GM18870 (cell line): ENCODE data around the gene CA9.

Experiments
- ATAC-seq: cut with Tn5 transposase; IDR thresholded peaks from one replicate; pipeline ENCODE4 v1.9.1; 2021; ENCODE audit warnings: moderate library complexity; ENCODE audit not compliant: unreplicated experiment

Gene CA9

DNA sequence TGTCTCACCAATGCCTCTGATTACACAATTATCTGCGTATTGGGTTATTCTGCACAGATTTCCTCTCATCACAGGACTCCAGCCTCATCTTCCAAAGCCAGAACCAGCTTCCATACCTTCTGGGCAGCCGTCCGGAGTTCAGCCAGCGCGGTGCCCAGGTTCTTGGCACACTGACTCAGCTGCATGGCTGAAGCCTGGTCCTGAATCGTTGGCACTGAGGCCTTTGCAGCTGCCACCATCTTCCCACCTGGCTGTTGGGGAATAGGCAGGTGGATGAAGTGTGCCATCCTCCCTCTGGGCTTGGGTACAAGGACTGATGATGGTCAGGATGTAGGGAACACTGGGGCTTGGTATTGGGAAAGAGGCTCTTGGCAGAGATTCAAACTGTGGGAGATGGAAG is 40.4 kb downstream of the CA9 start:
- no peak for ATAC-seq

- no peak for ATAC-seq
Observed at GRCh38 chr9:35714579-35715252, 41.0 kb downstream of the CA9 start.

- no peak for ATAC-seq
Observed at GRCh38 chr9:35716230-35716629, 42.5 kb downstream of the CA9 start.

DNA sequence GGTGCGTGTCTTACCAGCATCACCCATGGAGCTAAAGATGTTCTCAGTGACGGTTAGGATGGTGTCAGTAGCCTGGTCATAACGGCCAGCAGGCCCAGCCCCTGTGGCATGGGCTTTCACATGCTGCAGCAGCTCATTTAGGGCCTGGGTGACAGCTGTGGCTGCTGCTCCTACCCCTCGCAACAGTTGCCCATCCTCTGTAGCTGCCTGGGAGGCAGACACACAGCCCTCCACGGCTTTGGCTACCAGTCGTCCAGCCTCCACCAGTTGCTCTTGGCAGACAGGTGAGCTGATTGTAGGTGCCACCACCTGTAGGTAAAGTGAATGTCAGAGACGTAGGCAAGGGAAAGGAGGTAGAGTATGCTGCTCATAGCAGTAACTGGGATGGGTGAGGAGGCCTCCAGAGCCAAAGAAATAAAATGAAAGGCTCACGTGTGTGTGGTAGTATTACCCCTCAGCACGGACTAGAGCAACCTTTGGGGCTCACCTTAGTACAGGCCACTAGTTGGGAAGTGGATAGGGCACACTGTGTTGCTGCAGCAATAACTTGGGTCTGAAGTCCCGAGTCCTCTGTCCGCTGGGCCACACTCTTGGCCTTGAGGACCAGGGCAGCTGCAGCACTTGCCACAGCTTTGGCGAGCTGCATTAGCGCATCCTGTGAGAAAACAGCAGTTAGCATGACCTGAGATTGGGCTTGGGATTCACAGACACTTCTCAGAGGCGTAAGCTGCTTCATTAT is 43.6 kb downstream of the CA9 start:
- ATAC-seq: no peak

DNA sequence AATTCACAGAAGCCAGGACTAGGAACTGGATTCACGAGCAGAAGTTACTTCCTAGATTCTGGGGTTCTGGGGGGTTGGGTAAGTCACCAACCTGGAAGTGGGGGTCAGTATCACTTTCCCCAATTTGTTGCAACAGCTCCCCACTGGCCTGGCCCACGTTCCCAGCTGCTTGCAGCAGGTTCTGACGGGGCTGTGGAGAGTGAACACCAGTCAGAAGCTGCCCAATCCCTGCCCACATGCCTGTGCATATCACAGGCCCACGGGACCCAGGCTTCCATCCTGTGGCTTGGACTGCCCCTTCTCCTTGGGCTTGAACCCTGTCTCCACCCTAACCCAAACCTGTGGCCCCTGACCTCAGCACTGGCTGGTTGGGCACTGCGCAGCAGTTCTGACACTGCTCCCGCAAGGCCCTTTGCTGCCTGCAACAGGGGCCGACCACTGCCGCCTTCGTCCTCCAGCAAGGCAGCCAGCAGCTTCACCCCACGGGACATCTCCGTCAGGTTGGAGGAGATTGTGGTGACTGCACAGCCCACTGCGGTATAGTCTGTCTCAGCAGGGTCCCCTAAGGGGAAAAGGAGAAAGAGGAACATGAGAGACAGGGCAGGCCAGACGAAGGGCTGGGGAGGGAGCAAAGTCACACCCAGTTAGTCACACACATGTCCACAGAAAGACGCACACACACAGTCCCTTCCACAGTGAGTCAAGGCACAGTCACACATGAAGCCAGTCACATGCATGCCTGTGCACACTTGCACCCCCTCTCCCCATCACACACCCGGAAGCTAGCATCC is 45.2 kb downstream of the CA9 start:
- no peak for ATAC-seq

DNA sequence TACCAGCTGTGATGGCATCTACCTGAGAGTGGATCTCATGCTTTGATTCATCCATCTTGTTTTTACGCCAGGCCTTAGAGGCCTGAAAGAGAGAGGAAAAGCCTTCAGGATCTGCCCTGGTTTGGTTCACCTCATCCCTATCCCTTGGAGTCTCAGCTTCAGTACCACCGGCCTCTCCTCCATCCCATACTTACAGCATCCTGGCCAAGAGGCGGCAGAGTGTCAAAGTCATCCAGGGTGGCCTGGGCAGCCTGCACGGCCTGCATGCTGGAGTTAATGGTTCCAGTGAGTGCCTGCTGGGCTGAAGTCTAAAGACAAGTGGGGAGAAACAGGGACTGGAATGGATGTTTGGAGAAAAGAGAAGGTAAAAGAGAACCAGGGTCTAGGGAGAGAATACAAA is 45.8 kb downstream of the CA9 start:
- ATAC-seq: no peak

- no peak for ATAC-seq
Observed at GRCh38 chr9:35723426-35723825, 49.7 kb downstream of the CA9 start.

DNA sequence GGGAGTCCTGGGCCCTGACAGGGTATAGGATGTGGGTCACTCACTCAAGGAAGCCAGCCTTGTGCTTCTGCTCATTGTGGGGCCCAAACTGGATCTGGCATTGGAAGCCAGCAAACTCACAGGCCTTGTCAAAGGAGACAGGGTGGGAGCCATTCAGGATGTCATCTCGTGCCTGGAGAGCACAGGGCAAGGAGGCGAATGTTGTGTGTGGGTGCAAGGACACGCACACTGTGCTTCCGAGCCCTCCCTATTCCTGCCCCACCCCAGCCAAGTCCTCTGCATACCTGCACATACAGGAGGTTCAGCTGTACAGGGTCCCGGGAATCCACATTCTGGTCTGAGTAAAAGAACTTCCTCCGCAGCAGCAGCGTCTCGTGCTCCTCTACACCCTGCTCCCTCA is 50.2 kb downstream of the CA9 start:
- ATAC-seq: no peak

- no peak for ATAC-seq
Observed at GRCh38 chr9:35725362-35725761, 51.6 kb downstream of the CA9 start.

- ATAC-seq: no peak
Observed at GRCh38 chr9:35726931-35727330, 53.2 kb downstream of the CA9 start.

GRCh38 chr9:35727676-35728040 is 53.9 kb downstream of the CA9 start:
- ATAC-seq: no peak

DNA sequence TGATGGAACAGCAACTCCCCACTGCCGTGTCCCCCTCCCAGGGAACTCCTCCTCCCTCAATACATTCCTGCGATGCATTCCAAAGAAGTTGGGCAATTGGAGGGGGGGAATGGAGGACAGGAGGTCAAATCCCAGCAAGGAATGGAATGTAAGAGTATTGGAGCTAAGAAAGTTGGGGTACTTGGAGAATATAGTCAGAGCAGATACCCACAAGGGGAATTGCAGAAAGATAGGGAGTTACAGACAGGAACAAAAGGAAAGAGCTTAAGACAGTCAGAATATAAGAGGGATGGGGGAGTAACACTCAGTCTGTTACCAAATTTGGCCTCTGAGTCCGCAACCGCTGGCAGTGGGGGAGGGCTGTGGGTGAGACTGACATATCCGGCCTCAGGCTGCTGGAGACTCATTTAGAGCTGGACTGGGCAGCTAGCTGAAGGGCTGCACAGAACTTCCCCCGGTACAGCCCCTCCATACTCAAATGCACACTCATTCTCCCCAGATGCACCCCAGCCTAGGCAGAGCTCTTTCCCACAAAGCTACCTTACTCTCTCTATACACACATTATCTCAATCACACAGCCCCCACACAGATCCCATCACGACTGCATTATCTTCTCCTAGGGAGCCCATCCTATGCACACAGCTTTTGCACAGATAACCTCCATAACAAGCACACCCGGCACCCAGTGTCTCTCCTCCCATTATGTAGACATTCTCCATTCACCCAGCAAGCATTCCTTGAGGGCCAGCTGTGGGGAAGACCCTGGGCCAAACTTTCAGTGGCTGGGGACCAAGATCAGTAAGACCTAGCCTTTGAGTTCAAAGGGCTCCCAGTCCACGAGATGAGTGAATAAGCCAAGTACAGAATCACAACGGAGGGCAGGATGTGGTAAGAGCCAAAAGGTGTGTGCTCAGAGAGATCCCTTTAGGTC is 54.6 kb downstream of the CA9 start:
- ATAC-seq: no peak

GRCh38 chr9:35729101-35729500 is 55.4 kb downstream of the CA9 start:
- no peak for ATAC-seq

DNA sequence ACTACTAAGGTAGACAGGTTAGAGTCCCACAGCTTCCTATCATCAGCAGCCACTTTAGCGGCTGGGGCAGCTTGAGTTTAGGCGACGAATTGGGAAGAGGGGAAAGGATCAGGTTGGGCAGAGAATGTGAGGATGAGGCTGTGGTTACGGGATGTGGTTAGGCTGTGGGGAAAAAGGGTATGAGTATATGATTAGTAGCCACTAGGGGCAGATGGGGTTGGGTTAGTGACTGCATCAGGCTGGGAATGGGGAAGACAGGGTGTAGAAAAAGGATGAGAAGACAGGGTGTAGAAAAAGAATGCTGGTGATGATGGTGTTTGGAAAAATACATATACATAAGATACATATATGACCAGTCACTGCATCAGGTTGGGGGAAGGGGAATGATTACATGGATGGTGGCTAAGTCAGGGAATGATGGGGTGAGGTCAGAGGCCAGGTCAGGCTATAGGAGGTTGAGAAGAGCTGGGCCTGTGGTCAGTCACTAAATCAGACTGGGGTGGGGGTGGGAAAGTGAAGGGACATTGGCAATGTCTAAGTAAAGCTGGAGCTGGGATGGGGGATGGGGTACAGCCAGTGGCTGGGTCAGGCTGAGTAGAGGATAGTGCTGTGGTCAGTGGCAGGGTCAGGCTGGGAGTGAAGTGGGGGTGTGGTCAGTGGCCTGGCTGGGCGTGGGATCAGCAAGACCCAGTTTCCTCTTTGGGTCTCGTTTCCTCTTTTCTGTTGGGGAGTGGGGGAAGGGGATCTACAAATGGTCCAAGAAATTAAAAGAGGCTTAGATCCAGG is 56.2 kb downstream of the CA9 start:
- no peak for ATAC-seq

- no peak for ATAC-seq
Observed at GRCh38 chr9:35730486-35730854, 56.7 kb downstream of the CA9 start.
